Endodermal cell (in vitro differentiated cells): Measurements from ENCODE around the gene QSOX2. TPM values are rescaled to one million over a fixed set of nuclear protein-coding genes. Genes with fewer than 3 reads are reported as not detected.

Source experiments
- DNase-seq: peaks from one replicate; pipeline ENCODE4 v3.0.0-alpha.2; 2017
- H3K27ac ChIP-seq: 2 replicates; pipeline ENCODE4 v1.5.1; 2013; ENCODE audit warnings: mild to moderate bottlenecking, low read depth, low read length, moderate library complexity
- H3K27me3 ChIP-seq: 2 replicates; pipeline ENCODE4 v1.6.1; 2013; ENCODE audit warnings: mild to moderate bottlenecking, low read length, moderate library complexity; ENCODE audit not compliant: insufficient read depth, control insufficient read depth, poor library complexity, severe bottlenecking
- H3K36me3 ChIP-seq: 2 replicates; pipeline ENCODE4 v1.7.0; 2013; ENCODE audit warnings: mild to moderate bottlenecking, low read length, moderate library complexity; ENCODE audit not compliant: control insufficient read depth, insufficient read depth
- H3K4me1 ChIP-seq: one replicate; pipeline ENCODE4 v1.7.0; 2013; ENCODE audit warnings: low read length; ENCODE audit not compliant: control insufficient read depth, insufficient read depth
- H3K4me3 ChIP-seq: 2 replicates; pipeline ENCODE4 v1.5.1; 2013; ENCODE audit warnings: mild to moderate bottlenecking, low read length, moderate library complexity
- H3K9ac ChIP-seq: 2 replicates; pipeline ENCODE4 v1.6.1; 2013; ENCODE audit warnings: mild to moderate bottlenecking, low read length, moderate library complexity; ENCODE audit not compliant: poor library complexity, severe bottlenecking; ENCODE audit errors: extremely low read depth
- H3K9me3 ChIP-seq: 2 replicates; pipeline ENCODE4 v1.6.1; 2013; ENCODE audit warnings: mild to moderate bottlenecking, low read length, moderate library complexity; ENCODE audit not compliant: control insufficient read depth
- H3K27ac Mint-ChIP-seq: 2 replicates; pipeline ENCODE4 v1.8.0; 2020; ENCODE audit warnings: mixed read lengths
- H3K27me3 Mint-ChIP-seq: 2 replicates; pipeline ENCODE4 v1.8.0; 2021; ENCODE audit warnings: mild to moderate bottlenecking, mixed read lengths; ENCODE audit not compliant: insufficient read depth
- H3K36me3 Mint-ChIP-seq: 2 replicates; pipeline ENCODE4 v1.8.0; 2020; ENCODE audit warnings: low read depth, mixed read lengths
- H3K4me1 Mint-ChIP-seq: 2 replicates; pipeline ENCODE4 v1.8.0; 2020; ENCODE audit warnings: mixed read lengths
- H3K4me3 Mint-ChIP-seq: 2 replicates; pipeline ENCODE4 v1.8.0; 2020; ENCODE audit warnings: mild to moderate bottlenecking, moderate library complexity, mixed read lengths
- H3K9me3 Mint-ChIP-seq: 2 replicates; pipeline ENCODE4 v1.8.0; 2020; ENCODE audit warnings: mild to moderate bottlenecking, mixed read lengths
- WGBS, 2 experiments: methylation state at CpG; one replicate each; pipeline versions ENCODE4 v1.1.5 to v1.1.7; 2013; ENCODE audit warnings: missing lambda C conversion rate in 2 of 2, mixed read lengths in 1 of 2; ENCODE audit not compliant: insufficient coverage in 1 of 2, insufficient read length in 1 of 2; 5-methylcytosine and 5-hydroxymethylcytosine counted together
- total RNA-seq, 2 donors: library from RNA; stranded (reverse); fragmentation: NEBNext Ultra II Directional in 1 of 2; extraction: Animal tissue kit (Norgen Biotek cat#: 25700) in 1 of 2; gene quantifications; 2 replicates in 1 of 2; 3 replicates in 1 of 2; pipeline ENCODE4 v1.2.1, GENCODE V29; 2021
- TF ChIP-seq, protein P1 (sequence below): fragments of 200-600 bp; sonication (generic); conservative IDR thresholded peaks from 2 replicates; pipeline ENCODE4 v1.5.0; 2021; ENCODE audit warnings: antibody characterized with exemption, mild to moderate bottlenecking

Gene QSOX2
- total RNA-seq, 2 donors from 2014 or later = 22.0 to 26.3 TPM

DNA sequence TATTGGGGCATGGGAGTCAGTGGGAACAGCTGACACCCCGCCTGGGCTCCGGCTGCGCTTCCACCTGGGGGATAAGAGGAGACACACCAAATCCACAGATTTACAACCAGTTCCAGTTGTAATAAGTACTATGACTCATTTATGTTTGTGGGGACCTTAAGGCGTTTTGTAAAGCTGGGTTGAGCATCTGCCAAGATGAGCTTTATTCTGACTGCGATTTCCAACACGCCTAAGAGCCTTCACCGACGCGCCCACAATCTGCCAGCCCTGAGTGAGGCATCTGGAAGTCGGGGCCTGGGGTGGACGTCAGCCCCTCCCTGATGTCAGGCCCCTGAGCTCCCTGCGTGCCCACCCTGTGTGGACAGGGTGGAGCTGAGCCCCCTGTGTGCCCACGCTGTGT lies 26.3 kb downstream of the QSOX2 start:
- Mint-ChIP-seq H3K27me3 (no peaks in the 10 kb centered on the region), H3K36me3 (peaks cover 35% of the 10 kb centered on the region), H3K27ac (no peak overlapping the region), H3K9me3 (no peaks in the 10 kb centered on the region), H3K4me1 (no peaks in the 10 kb centered on the region), H3K4me3 (no peak overlapping the region)
- no peaks in the 10 kb centered on the region for H3K27me3 ChIP-seq
- H3K27ac ChIP-seq = no peak overlapping the region
- WGBS, 2 experiments = 94 to 99% methylated on average over 8 to 13 of the region's 13 CpGs
- peaks cover 2% of the 10 kb centered on the region for H3K9me3 ChIP-seq
- H3K4me1 ChIP-seq = no peaks in the 10 kb centered on the region
- peaks cover 23% of the 10 kb centered on the region for H3K36me3 ChIP-seq
- no peak overlapping the region for H3K9ac ChIP-seq
- no peak for DNase-seq
- TF ChIP-seq, protein P1, sequence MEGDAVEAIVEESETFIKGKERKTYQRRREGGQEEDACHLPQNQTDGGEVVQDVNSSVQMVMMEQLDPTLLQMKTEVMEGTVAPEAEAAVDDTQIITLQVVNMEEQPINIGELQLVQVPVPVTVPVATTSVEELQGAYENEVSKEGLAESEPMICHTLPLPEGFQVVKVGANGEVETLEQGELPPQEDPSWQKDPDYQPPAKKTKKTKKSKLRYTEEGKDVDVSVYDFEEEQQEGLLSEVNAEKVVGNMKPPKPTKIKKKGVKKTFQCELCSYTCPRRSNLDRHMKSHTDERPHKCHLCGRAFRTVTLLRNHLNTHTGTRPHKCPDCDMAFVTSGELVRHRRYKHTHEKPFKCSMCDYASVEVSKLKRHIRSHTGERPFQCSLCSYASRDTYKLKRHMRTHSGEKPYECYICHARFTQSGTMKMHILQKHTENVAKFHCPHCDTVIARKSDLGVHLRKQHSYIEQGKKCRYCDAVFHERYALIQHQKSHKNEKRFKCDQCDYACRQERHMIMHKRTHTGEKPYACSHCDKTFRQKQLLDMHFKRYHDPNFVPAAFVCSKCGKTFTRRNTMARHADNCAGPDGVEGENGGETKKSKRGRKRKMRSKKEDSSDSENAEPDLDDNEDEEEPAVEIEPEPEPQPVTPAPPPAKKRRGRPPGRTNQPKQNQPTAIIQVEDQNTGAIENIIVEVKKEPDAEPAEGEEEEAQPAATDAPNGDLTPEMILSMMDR = no peak
- no peak overlapping the region for H3K4me3 ChIP-seq

- no peak overlapping the region for H3K4me3 ChIP-seq
- no peak overlapping the region for H3K4me3 Mint-ChIP-seq
- no peak overlapping the region for H3K9ac ChIP-seq
- H3K27me3 ChIP-seq = no peaks in the 10 kb centered on the region
- no peak for DNase-seq
- TF ChIP-seq, protein P1 = peak; percentile 34
- no peaks in the 10 kb centered on the region for H3K27me3 Mint-ChIP-seq
- peaks cover 24% of the 10 kb centered on the region for H3K36me3 ChIP-seq
- peaks cover 37% of the 10 kb centered on the region for H3K36me3 Mint-ChIP-seq
- peaks cover 2% of the 10 kb centered on the region for H3K9me3 Mint-ChIP-seq
- peaks cover 8% of the 10 kb centered on the region for H3K9me3 ChIP-seq
- 93 to 94% methylated on average over 11 to 15 of the region's 15 CpGs for WGBS, 2 experiments
- no peaks in the 10 kb centered on the region for H3K4me1 ChIP-seq
- no peaks in the 10 kb centered on the region for H3K4me1 Mint-ChIP-seq
- H3K27ac ChIP-seq = no peak overlapping the region
- no peak overlapping the region for H3K27ac Mint-ChIP-seq
These were observed 26.9 kb downstream of the QSOX2 start for GRCh38 chr9:136218673-136219072.

DNA sequence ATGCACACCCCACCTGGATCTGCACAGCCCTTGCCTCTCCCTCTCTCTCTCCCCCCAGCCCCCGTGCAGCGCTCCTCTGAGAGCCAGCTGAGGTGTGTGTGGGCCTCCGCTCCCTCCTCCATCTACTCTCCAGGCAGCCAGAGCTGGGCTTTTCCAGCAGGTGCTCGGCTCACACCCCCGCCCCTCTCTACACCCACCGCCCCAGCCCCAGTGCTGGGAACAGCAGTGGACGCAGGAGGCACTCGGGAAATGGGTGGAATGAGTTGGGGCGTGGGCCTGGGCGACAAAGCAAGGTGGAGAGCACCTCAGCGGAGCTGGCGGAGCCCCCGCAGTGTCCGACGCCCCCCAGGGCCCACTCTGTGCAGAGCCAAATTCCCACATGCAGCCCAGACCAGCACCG lies 27.3 kb downstream of the QSOX2 start:
- TF ChIP-seq, protein P1 = no peak
- Histone ChIP-seq H3K4me1 (no peaks in the 10 kb centered on the region), H3K9me3 (peaks cover 10% of the 10 kb centered on the region), H3K9ac (no peak overlapping the region), H3K36me3 (peaks cover 24% of the 10 kb centered on the region), H3K27me3 (no peaks in the 10 kb centered on the region), H3K4me3 (no peak overlapping the region), H3K27ac (no peak overlapping the region)
- H3K9me3 Mint-ChIP-seq = peaks cover 3% of the 10 kb centered on the region
- H3K27ac Mint-ChIP-seq = no peak overlapping the region
- no peak overlapping the region for H3K4me3 Mint-ChIP-seq
- peaks cover 37% of the 10 kb centered on the region for H3K36me3 Mint-ChIP-seq
- no peaks in the 10 kb centered on the region for H3K27me3 Mint-ChIP-seq
- H3K4me1 Mint-ChIP-seq = no peaks in the 10 kb centered on the region
- whole genome bisulfite sequencing, 2 experiments = 93 to 95% methylated on average over 5 to 16 of the region's 16 CpGs
- DNase-seq = no peak
